Bronchial epithelial cell (primary cell): ENCODE results near the gene BATF. TPM values are rescaled to one million over a fixed set of nuclear protein-coding genes. Genes with fewer than 3 reads are reported as not detected.
A peak's percentile ranks its signal among the peaks of the same experiment; 100 is the strongest.

Experiments
- DNase-seq: peaks from one replicate; pipeline ENCODE4 v3.0.0-alpha.2; 2010; ENCODE audit warnings: low read depth
- FAIRE-seq: peaks from 2 replicates; lab custom pipeline; 2011; peaks lifted over from hg19 to GRCh38; lab: Jason Lieb, UNC
- H3K27me3 ChIP-seq: 2 replicates; pipeline ENCODE4 v1.5.1; 2011; ENCODE audit warnings: low read length; ENCODE audit not compliant: control insufficient read depth, insufficient read depth
- H3K36me3 ChIP-seq: 2 replicates; pipeline ENCODE4 v1.5.1; 2011; ENCODE audit warnings: low read length; ENCODE audit not compliant: control insufficient read depth, insufficient read depth
- H3K4me3 ChIP-seq: 2 replicates; pipeline ENCODE4 v1.5.1; 2011; ENCODE audit warnings: mild to moderate bottlenecking, low read depth, low read length, control low read depth
- CTCF ChIP-seq: IDR thresholded peaks from 2 replicates; pipeline ENCODE4 v1.5.1; 2011; ENCODE audit warnings: mild to moderate bottlenecking, moderate library complexity, low read length, control low read depth, inconsistent platforms; ENCODE audit not compliant: insufficient read depth, severe bottlenecking
- total RNA-seq: library from RNA; depleted of rRNA; stranded (reverse); fragments of >200 nt; gene quantifications from 2 replicates; pipeline ENCODE4 v1.2.1, GENCODE V29; 2014

Gene BATF
- total RNA-seq, 1 donor from 2014 or later, result 3.4 TPM

DNA sequence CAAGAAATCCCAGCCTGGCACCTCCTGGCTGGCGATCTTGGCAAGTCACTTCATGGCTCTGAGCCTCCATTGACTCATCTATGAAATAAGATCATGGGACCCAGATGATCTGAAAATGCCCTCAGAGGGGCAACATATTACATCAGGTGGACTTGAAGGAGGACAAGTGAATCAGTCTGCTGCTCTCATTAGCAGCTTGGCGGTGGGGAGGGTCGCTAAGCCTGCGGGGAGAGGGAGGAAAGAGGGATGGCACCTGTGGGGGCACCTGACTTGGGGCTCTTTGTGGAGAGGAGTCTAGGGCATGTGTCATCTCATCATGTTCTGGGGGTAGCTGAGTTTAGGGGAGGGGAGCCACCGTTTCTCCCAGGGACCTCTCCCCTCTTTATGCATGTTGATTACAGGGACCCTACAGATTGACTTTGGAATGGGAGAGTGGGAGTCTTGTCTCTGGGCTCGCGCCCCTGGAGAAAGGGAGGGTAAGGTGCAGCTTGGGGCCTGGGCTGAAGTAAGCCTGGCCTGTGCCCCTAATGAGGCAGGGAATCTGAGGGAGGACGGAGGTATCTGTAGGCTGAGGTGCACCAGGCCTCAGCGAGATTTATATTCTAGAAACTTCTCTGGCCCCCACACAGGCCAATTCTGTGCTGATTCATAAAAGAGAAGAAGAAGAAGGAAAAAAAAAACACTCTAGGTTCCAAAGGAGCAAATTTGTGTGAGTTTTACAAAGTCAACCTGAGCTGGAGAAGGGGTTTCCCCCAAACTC lies 29.3 kb upstream of the BATF start:
- no peak for FAIRE-seq

GRCh38 chr14:75493592-75494087 lies 28.6 kb upstream of the BATF start:
- DNase-seq, result no peak

More for the DNA sequence above, 29.3 kb upstream of the BATF start:
- Histone ChIP-seq H3K4me3 (no peak overlapping the region), H3K36me3 (no peaks in the 10 kb centered on the region), H3K27me3 (no peaks in the 10 kb centered on the region)
- no peak for TF ChIP-seq CTCF
- no peak for DNase-seq

DNA sequence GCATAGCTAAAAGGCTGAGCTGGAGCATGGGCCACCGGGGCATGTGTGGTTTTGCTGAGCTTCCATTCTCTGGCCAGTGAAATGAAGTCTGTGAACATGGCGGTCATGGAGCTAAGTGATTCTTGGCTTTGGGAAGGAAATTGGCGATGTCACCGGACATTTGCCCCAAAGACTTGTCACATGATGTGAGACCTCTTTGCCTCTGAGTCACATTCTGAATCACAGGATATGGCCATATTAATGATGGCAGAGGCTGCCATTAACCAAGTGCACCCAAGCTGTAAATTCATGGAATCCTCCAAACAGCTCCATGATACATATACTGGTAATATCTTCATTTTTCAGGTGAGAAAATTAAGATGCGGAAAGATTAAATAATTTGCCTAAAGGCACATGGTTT lies 27.4 kb upstream of the BATF start:
- FAIRE-seq, result no peak
- Histone ChIP-seq H3K36me3 (no peaks in the 10 kb centered on the region), H3K4me3 (no peak overlapping the region), H3K27me3 (no peaks in the 10 kb centered on the region)
- DNase-seq, result peak; percentile 8
- no peak for TF ChIP-seq CTCF

More at GRCh38 chr14:75493592-75494087, 28.6 kb upstream of the BATF start:
- TF ChIP-seq CTCF, result no peak
- no peaks in the 10 kb centered on the region for H3K36me3 ChIP-seq
- H3K4me3 ChIP-seq, result no peak overlapping the region
- no peaks in the 10 kb centered on the region for H3K27me3 ChIP-seq
- FAIRE-seq, result no peak

- no peak for FAIRE-seq
- Histone ChIP-seq H3K4me3 (no peak overlapping the region), H3K36me3 (no peaks in the 10 kb centered on the region), H3K27me3 (no peaks in the 10 kb centered on the region)
- TF ChIP-seq CTCF, result no peak
- no peak for DNase-seq
Observed at GRCh38 chr14:75495399-75495798, 26.9 kb upstream of the BATF start.

DNA sequence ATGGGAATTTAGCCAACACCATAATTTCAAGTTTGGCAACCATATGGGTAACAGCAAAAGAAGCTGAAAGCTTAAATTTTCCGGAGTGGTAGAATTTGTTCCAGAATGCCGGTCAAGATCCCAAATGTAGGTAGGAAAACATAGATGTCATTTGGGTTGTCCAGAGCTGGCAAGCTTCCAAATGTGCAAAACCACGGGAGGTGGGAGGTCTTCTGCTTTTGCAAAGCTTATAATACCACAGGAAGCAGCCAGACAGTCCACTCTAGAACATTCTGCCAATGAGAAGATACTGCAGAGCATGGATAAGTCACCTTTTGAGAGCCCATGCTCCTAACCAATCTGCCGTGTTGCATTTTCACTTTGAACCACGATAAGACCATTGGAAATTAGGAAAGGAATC lies 26.4 kb upstream of the BATF start:
- no peak for DNase-seq
- no peak for TF ChIP-seq CTCF
- Histone ChIP-seq H3K27me3 (no peaks in the 10 kb centered on the region), H3K4me3 (no peak overlapping the region), H3K36me3 (no peaks in the 10 kb centered on the region)
- no peak for FAIRE-seq
